ENCODE results near the gene CHODL. TPM values are rescaled to one million over a fixed set of nuclear protein-coding genes. Genes with fewer than 3 reads are reported as not detected.

Gene CHODL
- total and polyA plus RNA-seq, 2 donors (not counting 3 experiments of a cell fraction or from before 2014, with no cell fraction given): not detected

- FAIRE-seq (no peak), DNase-seq (ENCODE audit: low read depth, low spot score) (no peak)
- H3K79me2 ChIP-seq (ENCODE audit: control insufficient read depth, insufficient read depth, low read length): no peaks in the 10 kb centered on the region
- H3K4me2 ChIP-seq (ENCODE audit: insufficient read depth, low read length): no peak overlapping the region
- ChIA-PET POLR2A (no interaction called here), CTCF (interaction anchor here (0.7 to 2.4 kb wide), 3 partner anchors 13 to 211 kb away, joined by 3 to 10 read pairs (median 3); no protein-coding TSS in a partner anchor)
- no TSS peak for BruUV-seq (replicated peaks)
- H3K36me3 ChIP-seq (ENCODE audit: control insufficient read depth in 2 of 2, extremely low read depth in 1 of 2, insufficient read depth in 2 of 2, low read length in 2 of 2): no peaks in the 10 kb centered on the region
- H4K20me1 ChIP-seq (replicated peaks; ENCODE audit: control insufficient read depth, extremely low read depth, insufficient read depth, low read length): no peaks in the 10 kb centered on the region
- no peaks in the 10 kb centered on the region for H3K4me1 ChIP-seq (ENCODE audit: control insufficient read depth, extremely low read depth, insufficient read depth, low read length)
- no peaks in the 10 kb centered on the region for H3K9me1 ChIP-seq (replicated peaks; ENCODE audit: control insufficient read depth, extremely low read depth, insufficient read depth, low read length)
- TF ChIP-seq POLR2AphosphoS5 (IDR thresholded peaks at IDR 0.05; ENCODE audit: insufficient read depth, low read depth, low read length) (no peak), GATA2 (IDR thresholded peaks at IDR 0.05; ENCODE audit: insufficient read depth, insufficient read length, low read depth, low read length) (no peak), EZH2 (IDR thresholded peaks at IDR 0.05; ENCODE audit: borderline replicate concordance, low read depth, low read length, severe bottlenecking) (no peak), POLR2A (IDR thresholded peaks at IDR 0.05; ENCODE audit: low read depth, low read length) (no peak), JUN (IDR thresholded peaks at IDR 0.05; ENCODE audit: borderline replicate concordance, insufficient read depth, insufficient read length, low read depth) (no peak), MYC (IDR thresholded peaks at IDR 0.05; ENCODE audit: low read depth, low read length) (no peak), FOS (IDR thresholded peaks at IDR 0.05; ENCODE audit: borderline replicate concordance, insufficient read depth, low read length) (no peak), CTCF (IDR thresholded peaks at IDR 0.05; ENCODE audit: extremely low read depth in 1 of 2, insufficient read depth in 1 of 2, low read depth in 1 of 2, low read length in 2 of 2) (no peak)
- TF ChIP-seq, protein P1, sequence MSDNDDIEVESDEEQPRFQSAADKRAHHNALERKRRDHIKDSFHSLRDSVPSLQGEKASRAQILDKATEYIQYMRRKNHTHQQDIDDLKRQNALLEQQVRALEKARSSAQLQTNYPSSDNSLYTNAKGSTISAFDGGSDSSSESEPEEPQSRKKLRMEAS (IDR thresholded peaks at IDR 0.05; ENCODE audit: insufficient read depth, insufficient read length): no peak
- H3K27me3 ChIP-seq (ENCODE audit: control insufficient read depth in 2 of 2, insufficient read depth in 2 of 2, low read length in 2 of 2): no peaks in the 10 kb centered on the region
- H3K27ac ChIP-seq (ENCODE audit: insufficient read depth, low read depth, low read length): no peak overlapping the region
- intact Hi-C loops (cut with micrococcal nuclease) (no loop called here), dilution Hi-C loops (cut with MboI; ENCODE audit: extremely low pct_ligation_motif_present, low sequenced_read_pairs) (no loop called here)
- H2AFZ ChIP-seq (ENCODE audit: low read depth, low read length): no peak overlapping the region
- H3K9me3 ChIP-seq (replicated peaks; ENCODE audit: control insufficient read depth, insufficient read depth, low read length): no peaks in the 10 kb centered on the region
- no peak overlapping the region for H3K9ac ChIP-seq (replicated peaks; ENCODE audit: extremely low read depth, insufficient read depth, low read length)
- H3K4me3 ChIP-seq (replicated peaks in 1 of 3; ENCODE audit: insufficient read depth in 1 of 3, low read depth in 1 of 3, low read length in 3 of 3): no peak overlapping the region
These were observed 7.6 kb downstream of the CHODL start for GRCh38 chr21:18252256-18252655.
